Liver (tissue), 9 donors: ENCODE measurements around the gene RNLS. TPM values are rescaled to one million over a fixed set of nuclear protein-coding genes. Genes with fewer than 3 reads are reported as not detected.

Experiments used
- DNase-seq: peaks from one replicate; pipeline ENCODE4 v3.0.0-alpha.2; 2017; ENCODE audit warnings: low spot score
- H3K27ac ChIP-seq, 2 donors: one replicate each; pipeline ENCODE4 v1.7.0; 2013; ENCODE audit warnings: inconsistent platforms in 2 of 2, low read length in 2 of 2, control low read depth in 1 of 2, low read depth in 1 of 2, mild to moderate bottlenecking in 1 of 2
- H3K27me3 ChIP-seq, 4 donors: one replicate each; pipeline versions ENCODE4 v1.6.1 to v1.7.0; 2013; ENCODE audit warnings: low read length in 3 of 4, inconsistent platforms in 1 of 4, mild to moderate bottlenecking in 1 of 4, moderate library complexity in 1 of 4; ENCODE audit not compliant: control insufficient read depth in 4 of 4, insufficient read depth in 4 of 4
- H3K36me3 ChIP-seq, 4 donors: one replicate each; pipeline versions ENCODE4 v1.6.1 to v1.7.0; 2013; ENCODE audit warnings: low read length in 3 of 4, mild to moderate bottlenecking in 3 of 4, low read depth in 1 of 4, moderate library complexity in 1 of 4; ENCODE audit not compliant: control insufficient read depth in 4 of 4, insufficient read depth in 3 of 4
- H3K4me1 ChIP-seq, 4 donors: one replicate each; pipeline versions ENCODE4 v1.6.1 to v1.7.0; 2013; ENCODE audit warnings: low read length in 3 of 4, mild to moderate bottlenecking in 3 of 4, moderate library complexity in 1 of 4; ENCODE audit not compliant: control insufficient read depth in 4 of 4, insufficient read depth in 4 of 4
- H3K4me3 ChIP-seq, 3 donors: one replicate each; pipeline versions ENCODE4 v1.6.1 to v1.7.0; 2013; ENCODE audit warnings: low read length in 3 of 3, control low read depth in 1 of 3, low read depth in 1 of 3, mild to moderate bottlenecking in 1 of 3
- H3K9ac ChIP-seq, 2 donors: one replicate each; pipeline ENCODE4 v1.7.0; 2013; ENCODE audit warnings: low read length in 2 of 2, mild to moderate bottlenecking in 2 of 2, moderate library complexity in 2 of 2, control low read depth in 1 of 2, low read depth in 1 of 2
- H3K9me3 ChIP-seq, 4 donors: one replicate each; pipeline versions ENCODE4 v1.6.1 to v1.7.0; 2013; ENCODE audit warnings: low read length in 3 of 4; ENCODE audit not compliant: control insufficient read depth in 4 of 4
- EGR1 ChIP-seq, 2 donors: IDR thresholded peaks; 2 replicates each; pipeline ENCODE4 v1.6.1; 2016 to 2018; ENCODE audit warnings: antibody characterized with exemption in 2 of 2, low read depth in 2 of 2
- FOXA1 ChIP-seq: IDR thresholded peaks from 2 replicates; pipeline ENCODE4 v1.6.1; 2016; ENCODE audit warnings: antibody characterized with exemption
- FOXA2 ChIP-seq: IDR thresholded peaks from 2 replicates; pipeline ENCODE4 v1.6.1; 2016; ENCODE audit warnings: antibody characterized with exemption
- HNF4A ChIP-seq, 2 donors: conservative IDR thresholded peaks; 2 replicates each; pipeline ENCODE4 v1.6.1; 2016; ENCODE audit warnings: antibody characterized with exemption in 2 of 2, mild to moderate bottlenecking in 2 of 2
- HNF4G ChIP-seq: IDR thresholded peaks from 2 replicates; pipeline ENCODE4 v1.6.1; 2016; ENCODE audit warnings: antibody characterized with exemption
- JUND ChIP-seq, 2 donors: IDR thresholded peaks; 2 replicates each; pipeline ENCODE4 v1.6.1; 2016; ENCODE audit warnings: antibody characterized with exemption in 2 of 2
- NR2F2 ChIP-seq: IDR thresholded peaks from 2 replicates; pipeline ENCODE4 v1.6.1; 2016; ENCODE audit warnings: antibody characterized with exemption
- RAD21 ChIP-seq, 2 donors: IDR thresholded peaks; 2 replicates each; pipeline ENCODE4 v1.6.1; 2016; ENCODE audit warnings: antibody characterized with exemption in 2 of 2, mild to moderate bottlenecking in 2 of 2
- TAF1 ChIP-seq: conservative IDR thresholded peaks from 2 replicates; pipeline ENCODE4 v1.6.1; 2016; ENCODE audit warnings: antibody characterized with exemption, mild to moderate bottlenecking
- YY1 ChIP-seq: IDR thresholded peaks from 2 replicates; pipeline ENCODE4 v1.6.1; 2016; ENCODE audit warnings: antibody characterized with exemption, mild to moderate bottlenecking
- WGBS: extraction: QIAGEN DNeasy Blood & Tissue Kit; methylation state at CpG from one replicate; pipeline ENCODE4 v1.1.7; 2013; 5-methylcytosine and 5-hydroxymethylcytosine counted together
- polyA plus RNA-seq, 2 donors: library from polyadenylated mRNA; stranded (reverse) in 1 of 2; unstranded in 1 of 2; fragments of 200-250 nt in 1 of 2; fragments of >200 nt in 1 of 2; fragmentation: Nextera tagmentation in 1 of 2; extraction: Ambion mirVana in 1 of 2; gene quantifications; one replicate each; pipeline versions ENCODE4 v1.2.1 to v1.2.3, GENCODE V29; 2013 to 2015
- total RNA-seq, 2 donors: library from RNA; depleted of rRNA; stranded (reverse); fragments of >200 nt; gene quantifications; one replicate each; pipeline ENCODE4 v1.2.3, GENCODE V29; 2014
- TF ChIP-seq, protein P1 (sequence below): IDR thresholded peaks from 2 replicates; pipeline ENCODE4 v1.6.1; 2016; ENCODE audit warnings: antibody characterized with exemption
- TF ChIP-seq, protein P2 (sequence below): IDR thresholded peaks from 2 replicates; pipeline ENCODE4 v1.6.1; 2016; ENCODE audit warnings: antibody characterized with exemption, mild to moderate bottlenecking
- TF ChIP-seq, protein P3 (sequence below): fragments of 150-350 bp; IDR thresholded peaks from 2 replicates; pipeline ENCODE4 v1.5.1; 2017; ENCODE audit warnings: improper control_type of control experiment, low read depth, low read length; ENCODE audit not compliant: missing input control
- donor health status: healthy.
- donor health status: healthy.
- donor health status: healthy.
- donor health status: healthy.
- donor health status: healthy.

RNLS gene
- total and polyA plus RNA-seq, 4 donors, result 4.1 to 12.4 (median 7.5) TPM

DNA sequence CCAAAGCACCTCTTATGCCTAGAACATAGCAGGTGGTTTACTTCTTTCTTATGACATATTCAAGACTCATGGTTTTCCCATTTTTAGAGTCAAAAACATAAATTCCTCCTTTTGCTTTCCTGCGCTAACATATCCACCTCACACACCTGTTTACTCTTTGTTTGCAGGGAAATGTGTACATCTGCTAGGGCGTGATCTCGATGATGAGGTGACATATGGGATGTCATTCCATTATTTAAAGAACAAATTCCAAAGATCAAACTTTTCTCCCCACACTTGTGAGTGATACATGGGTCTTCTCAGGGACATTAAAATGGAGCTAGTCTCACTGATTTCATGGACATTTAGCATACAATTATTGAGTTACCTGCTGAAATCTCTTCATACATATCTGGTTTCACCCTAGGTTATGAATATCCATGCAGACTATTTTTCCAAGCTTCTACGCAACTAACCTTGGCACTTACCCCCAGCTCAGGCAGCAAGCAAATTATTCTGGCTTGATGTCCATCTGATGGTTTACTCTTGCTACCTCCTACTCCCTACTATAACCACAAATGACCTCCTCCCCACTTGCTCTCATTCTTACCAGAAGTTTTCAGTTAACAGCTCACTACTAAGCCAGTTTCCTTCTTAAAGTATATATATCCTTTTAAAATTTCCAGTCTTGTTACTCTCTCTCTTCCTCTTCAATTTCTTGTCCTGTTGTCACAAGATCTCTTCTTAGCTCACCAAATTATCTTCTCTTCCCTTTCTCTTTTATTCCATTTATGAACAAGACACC lies 208.5 kb downstream of the RNLS start:
- WGBS, result 91% methylated on average over 4 of the region's 4 CpGs
- H3K4me1 ChIP-seq, result peaks cover 0 to 7% (median 1%) of the 10 kb centered on the region in 4 donors

DNA sequence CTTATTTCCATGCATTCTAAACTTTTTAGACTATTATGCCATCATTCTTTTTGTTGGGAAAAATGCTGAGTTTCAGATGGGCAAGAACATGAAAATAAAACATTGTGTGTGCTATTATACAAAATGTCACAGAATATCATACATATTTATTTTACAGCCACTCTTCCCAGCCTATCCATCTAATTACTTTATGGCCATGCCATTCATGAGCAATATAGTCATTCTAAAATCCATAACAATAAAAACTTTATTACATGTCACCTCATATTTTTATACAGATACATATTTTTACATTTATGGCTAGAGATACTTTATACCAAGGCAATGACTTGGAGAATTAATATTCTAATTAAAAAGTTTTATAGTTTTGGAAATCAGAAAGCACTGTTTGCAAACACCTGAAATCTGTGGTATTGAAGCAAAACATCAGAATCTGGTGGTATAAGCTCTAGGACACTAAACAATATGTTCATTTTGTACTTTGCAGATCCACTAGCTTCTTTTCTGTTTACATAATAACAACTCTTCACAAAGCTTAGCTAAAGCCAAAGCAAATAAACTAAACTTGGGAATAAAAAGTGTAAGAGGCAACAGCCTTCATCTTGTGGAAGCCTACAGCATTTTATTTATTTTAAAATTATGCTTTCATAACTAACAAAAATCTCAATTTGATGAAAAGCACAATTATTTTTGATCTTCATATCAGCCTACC lies 210.1 kb downstream of the RNLS start:
- TF ChIP-seq RAD21 (IDR thresholded peaks at IDR 0.05) (peak in 1 of 2 donors; percentile 9), NR2F2 (no peak), HNF4A (conservative IDR thresholded peaks at IDR 0.05) (no peak)
- no peak overlapping the region for H3K27ac ChIP-seq
- no peaks in the 10 kb centered on the region for H3K9me3 ChIP-seq
- no peak for DNase-seq
- no peaks in the 10 kb centered on the region for H3K27me3 ChIP-seq
- no peak overlapping the region for H3K9ac ChIP-seq
- H3K36me3 ChIP-seq, result no peaks in the 10 kb centered on the region
- H3K4me3 ChIP-seq, result no peak overlapping the region
- H3K4me1 ChIP-seq, result peaks cover 0 to 7% (median 1%) of the 10 kb centered on the region in 4 donors

More for the DNA sequence above, 208.5 kb downstream of the RNLS start:
- no peak for DNase-seq
- no peaks in the 10 kb centered on the region for H3K36me3 ChIP-seq
- no peak overlapping the region for H3K27ac ChIP-seq
- H3K9ac ChIP-seq, result no peak overlapping the region
- TF ChIP-seq FOXA2 (no peak), YY1 (no peak), FOXA1 (no peak), JUND (IDR thresholded peaks at IDR 0.05) (no peak), HNF4A (conservative IDR thresholded peaks at IDR 0.05) (no peak), NR2F2 (no peak), TAF1 (no peak), EGR1 (IDR thresholded peaks at IDR 0.05; ENCODE audit: low read depth in 2 of 2) (no peak), HNF4G (no peak)
- TF ChIP-seq, protein P1, sequence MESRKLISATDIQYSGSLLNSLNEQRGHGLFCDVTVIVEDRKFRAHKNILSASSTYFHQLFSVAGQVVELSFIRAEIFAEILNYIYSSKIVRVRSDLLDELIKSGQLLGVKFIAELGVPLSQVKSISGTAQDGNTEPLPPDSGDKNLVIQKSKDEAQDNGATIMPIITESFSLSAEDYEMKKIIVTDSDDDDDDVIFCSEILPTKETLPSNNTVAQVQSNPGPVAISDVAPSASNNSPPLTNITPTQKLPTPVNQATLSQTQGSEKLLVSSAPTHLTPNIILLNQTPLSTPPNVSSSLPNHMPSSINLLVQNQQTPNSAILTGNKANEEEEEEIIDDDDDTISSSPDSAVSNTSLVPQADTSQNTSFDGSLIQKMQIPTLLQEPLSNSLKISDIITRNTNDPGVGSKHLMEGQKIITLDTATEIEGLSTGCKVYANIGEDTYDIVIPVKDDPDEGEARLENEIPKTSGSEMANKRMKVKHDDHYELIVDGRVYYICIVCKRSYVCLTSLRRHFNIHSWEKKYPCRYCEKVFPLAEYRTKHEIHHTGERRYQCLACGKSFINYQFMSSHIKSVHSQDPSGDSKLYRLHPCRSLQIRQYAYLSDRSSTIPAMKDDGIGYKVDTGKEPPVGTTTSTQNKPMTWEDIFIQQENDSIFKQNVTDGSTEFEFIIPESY, result no peak
- TF ChIP-seq, protein P2, sequence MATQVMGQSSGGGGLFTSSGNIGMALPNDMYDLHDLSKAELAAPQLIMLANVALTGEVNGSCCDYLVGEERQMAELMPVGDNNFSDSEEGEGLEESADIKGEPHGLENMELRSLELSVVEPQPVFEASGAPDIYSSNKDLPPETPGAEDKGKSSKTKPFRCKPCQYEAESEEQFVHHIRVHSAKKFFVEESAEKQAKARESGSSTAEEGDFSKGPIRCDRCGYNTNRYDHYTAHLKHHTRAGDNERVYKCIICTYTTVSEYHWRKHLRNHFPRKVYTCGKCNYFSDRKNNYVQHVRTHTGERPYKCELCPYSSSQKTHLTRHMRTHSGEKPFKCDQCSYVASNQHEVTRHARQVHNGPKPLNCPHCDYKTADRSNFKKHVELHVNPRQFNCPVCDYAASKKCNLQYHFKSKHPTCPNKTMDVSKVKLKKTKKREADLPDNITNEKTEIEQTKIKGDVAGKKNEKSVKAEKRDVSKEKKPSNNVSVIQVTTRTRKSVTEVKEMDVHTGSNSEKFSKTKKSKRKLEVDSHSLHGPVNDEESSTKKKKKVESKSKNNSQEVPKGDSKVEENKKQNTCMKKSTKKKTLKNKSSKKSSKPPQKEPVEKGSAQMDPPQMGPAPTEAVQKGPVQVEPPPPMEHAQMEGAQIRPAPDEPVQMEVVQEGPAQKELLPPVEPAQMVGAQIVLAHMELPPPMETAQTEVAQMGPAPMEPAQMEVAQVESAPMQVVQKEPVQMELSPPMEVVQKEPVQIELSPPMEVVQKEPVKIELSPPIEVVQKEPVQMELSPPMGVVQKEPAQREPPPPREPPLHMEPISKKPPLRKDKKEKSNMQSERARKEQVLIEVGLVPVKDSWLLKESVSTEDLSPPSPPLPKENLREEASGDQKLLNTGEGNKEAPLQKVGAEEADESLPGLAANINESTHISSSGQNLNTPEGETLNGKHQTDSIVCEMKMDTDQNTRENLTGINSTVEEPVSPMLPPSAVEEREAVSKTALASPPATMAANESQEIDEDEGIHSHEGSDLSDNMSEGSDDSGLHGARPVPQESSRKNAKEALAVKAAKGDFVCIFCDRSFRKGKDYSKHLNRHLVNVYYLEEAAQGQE, result no peak
- TF ChIP-seq, protein P3, sequence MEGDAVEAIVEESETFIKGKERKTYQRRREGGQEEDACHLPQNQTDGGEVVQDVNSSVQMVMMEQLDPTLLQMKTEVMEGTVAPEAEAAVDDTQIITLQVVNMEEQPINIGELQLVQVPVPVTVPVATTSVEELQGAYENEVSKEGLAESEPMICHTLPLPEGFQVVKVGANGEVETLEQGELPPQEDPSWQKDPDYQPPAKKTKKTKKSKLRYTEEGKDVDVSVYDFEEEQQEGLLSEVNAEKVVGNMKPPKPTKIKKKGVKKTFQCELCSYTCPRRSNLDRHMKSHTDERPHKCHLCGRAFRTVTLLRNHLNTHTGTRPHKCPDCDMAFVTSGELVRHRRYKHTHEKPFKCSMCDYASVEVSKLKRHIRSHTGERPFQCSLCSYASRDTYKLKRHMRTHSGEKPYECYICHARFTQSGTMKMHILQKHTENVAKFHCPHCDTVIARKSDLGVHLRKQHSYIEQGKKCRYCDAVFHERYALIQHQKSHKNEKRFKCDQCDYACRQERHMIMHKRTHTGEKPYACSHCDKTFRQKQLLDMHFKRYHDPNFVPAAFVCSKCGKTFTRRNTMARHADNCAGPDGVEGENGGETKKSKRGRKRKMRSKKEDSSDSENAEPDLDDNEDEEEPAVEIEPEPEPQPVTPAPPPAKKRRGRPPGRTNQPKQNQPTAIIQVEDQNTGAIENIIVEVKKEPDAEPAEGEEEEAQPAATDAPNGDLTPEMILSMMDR, result no peak
- no peaks in the 10 kb centered on the region for H3K9me3 ChIP-seq
- H3K27me3 ChIP-seq, result no peaks in the 10 kb centered on the region
- H3K4me3 ChIP-seq, result peak overlapping the region in 1 of 3 donors; percentile 5
